Stimulated activated CD4-positive, alpha-beta T cell treated with anti-CD3 and anti-CD28 coated beads, Interleukin-12 subunit alpha, Interleukin-12 subunit beta, amount 100 ng/mL, for 24 hours (primary cell): ENCODE data around the gene C16orf54.
"Not testable (repeated sequence)": the region's sequence is repeated elsewhere in the genome, so short reads cannot be mapped to it uniquely, and the experiment has no call there.

Source experiments
- DNase-seq, 2 experiments: peaks; one replicate each; pipeline ENCODE4 v3.0.0-alpha.2; 2020; ENCODE audit warnings: low read depth in 2 of 2

Gene C16orf54

GRCh38 chr16:29769507-29769906, 23.7 kb upstream of the C16orf54 start:
- no peak for DNase-seq

GRCh38 chr16:29767062-29767461, 21.3 kb upstream of the C16orf54 start:
- DNase-seq: no peak

- DNase-seq: no peak
These were observed 20.8 kb upstream of the C16orf54 start for GRCh38 chr16:29766571-29766970.

- no peak for DNase-seq
These were observed 19.6 kb upstream of the C16orf54 start for GRCh38 chr16:29765167-29766032.

- DNase-seq: no peak
These were observed 17.5 kb upstream of the C16orf54 start for GRCh38 chr16:29763326-29763725.

GRCh38 chr16:29761882-29762281, 16.1 kb upstream of the C16orf54 start:
- DNase-seq: no peak

- DNase-seq: not testable (repeated sequence)
These were observed 15.5 kb upstream of the C16orf54 start for GRCh38 chr16:29761280-29761651.

GRCh38 chr16:29760567-29761279, 14.9 kb upstream of the C16orf54 start:
- DNase-seq: no peak

GRCh38 chr16:29757950-29758466, 12.2 kb upstream of the C16orf54 start:
- no peak for DNase-seq

- not testable (repeated sequence) for DNase-seq
These were observed 11.3 kb upstream of the C16orf54 start for GRCh38 chr16:29757086-29757485.

GRCh38 chr16:29756654-29757053, 10.9 kb upstream of the C16orf54 start:
- DNase-seq: no peak

GRCh38 chr16:29753516-29753915, 7.7 kb upstream of the C16orf54 start:
- DNase-seq: no peak

- DNase-seq: not testable (repeated sequence)
These were observed 3.0 kb upstream of the C16orf54 start for GRCh38 chr16:29748760-29749149.

- no peak for DNase-seq
These were observed 2.4 kb upstream of the C16orf54 start for GRCh38 chr16:29747947-29748759.

- DNase-seq: not testable (repeated sequence)
These were observed 728 bp upstream of the C16orf54 start for GRCh38 chr16:29746518-29746917.

GRCh38 chr16:29745121-29745852, 503 bp downstream of the C16orf54 start:
- peak in 1 of 2 experiments; percentile 37 for DNase-seq

GRCh38 chr16:29744541-29745101, 1.2 kb downstream of the C16orf54 start:
- DNase-seq: no peak

GRCh38 chr16:29743827-29744531, 1.8 kb downstream of the C16orf54 start:
- no peak for DNase-seq

- no peak for DNase-seq
These were observed 2.3 kb downstream of the C16orf54 start for GRCh38 chr16:29743475-29743826.

- no peak for DNase-seq
These were observed 3.0 kb downstream of the C16orf54 start for GRCh38 chr16:29742683-29743275.
